ENCODE measurements around the gene CAMSAP1. TPM values are rescaled to one million over a fixed set of nuclear protein-coding genes. Genes with fewer than 3 reads are reported as not detected.

CAMSAP1 gene
- total and polyA plus RNA-seq, 9 of the 15 experiments (the other 6 are each of a cell fraction or from before 2014, with no cell fraction given): 1.5 to 28.8 (median 14.3) TPM

DNA sequence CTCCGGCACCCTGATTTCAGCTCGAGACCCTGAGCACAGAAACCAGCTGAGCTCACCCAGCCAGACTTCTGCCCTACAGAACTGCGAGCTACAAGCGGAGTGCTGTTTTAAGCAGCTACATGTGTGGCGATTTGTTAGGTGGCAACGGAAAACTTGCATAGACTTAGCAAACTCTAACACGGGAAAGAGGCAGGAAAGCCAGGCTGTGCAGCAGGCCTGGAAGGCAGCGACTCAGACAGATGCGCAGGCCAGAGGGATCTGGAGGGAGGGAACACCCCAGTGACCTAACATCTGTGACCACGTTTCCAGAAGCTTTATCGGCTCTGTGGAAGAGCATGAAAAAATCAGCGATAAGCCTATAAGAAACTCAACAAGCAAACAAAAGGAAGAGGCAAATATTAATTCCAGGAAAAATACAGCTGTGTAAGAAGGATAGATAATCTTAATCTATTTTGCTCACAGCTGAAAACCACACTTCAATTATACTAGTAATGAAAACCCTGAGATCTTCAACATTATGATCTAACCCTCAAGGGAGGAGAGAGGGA is 42.9 kb upstream of the CAMSAP1 start (continued):
- TF ChIP-seq TCF7 (IDR thresholded peaks at IDR 0.05; ENCODE audit: borderline replicate concordance) (no peak), NUFIP1 (IDR thresholded peaks at IDR 0.05; ENCODE audit: partially characterized antibody) (no peak), ZNF316 (IDR thresholded peaks at IDR 0.05) (no peak), COPS2 (conservative IDR thresholded peaks at IDR 0.05) (no peak), TAF7 (tag; IDR thresholded peaks at IDR 0.05) (no peak), FIP1L1 (IDR thresholded peaks at IDR 0.05; ENCODE audit: low read depth, low read length, poor library complexity, severe bottlenecking) (no peak), SOX6 (IDR thresholded peaks at IDR 0.05) (peak; percentile 99), ZNF644 (tag; IDR thresholded peaks at IDR 0.05; ENCODE audit: low read depth) (peak; percentile 47; the same call in 1 of the 2 replicates), MYNN (IDR thresholded peaks at IDR 0.05) (peak; percentile 48; the same call in 1 of the 2 replicates), MYNN (CRISPR knock-in tag; IDR thresholded peaks at IDR 0.05) (no peak), ZNF311 (CRISPR knock-in tag; IDR thresholded peaks at IDR 0.05) (no peak; the same call in none of the 2 replicates)
- TF ChIP-seq, protein P1, sequence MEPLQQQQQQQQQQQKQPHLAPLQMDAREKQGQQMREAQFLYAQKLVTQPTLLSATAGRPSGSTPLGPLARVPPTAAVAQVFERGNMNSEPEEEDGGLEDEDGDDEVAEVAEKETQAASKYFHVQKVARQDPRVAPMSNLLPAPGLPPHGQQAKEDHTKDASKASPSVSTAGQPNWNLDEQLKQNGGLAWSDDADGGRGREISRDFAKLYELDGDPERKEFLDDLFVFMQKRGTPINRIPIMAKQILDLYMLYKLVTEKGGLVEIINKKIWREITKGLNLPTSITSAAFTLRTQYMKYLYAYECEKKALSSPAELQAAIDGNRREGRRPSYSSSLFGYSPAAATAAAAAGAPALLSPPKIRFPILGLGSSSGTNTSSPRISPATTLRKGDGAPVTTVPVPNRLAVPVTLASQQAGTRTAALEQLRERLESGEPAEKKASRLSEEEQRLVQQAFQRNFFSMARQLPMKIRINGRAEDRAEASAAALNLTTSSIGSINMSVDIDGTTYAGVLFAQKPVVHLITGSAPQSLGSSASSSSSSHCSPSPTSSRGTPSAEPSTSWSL (CRISPR knock-in tag; IDR thresholded peaks at IDR 0.05; ENCODE audit: borderline replicate concordance): no peak
- TF ChIP-seq, protein P2, sequence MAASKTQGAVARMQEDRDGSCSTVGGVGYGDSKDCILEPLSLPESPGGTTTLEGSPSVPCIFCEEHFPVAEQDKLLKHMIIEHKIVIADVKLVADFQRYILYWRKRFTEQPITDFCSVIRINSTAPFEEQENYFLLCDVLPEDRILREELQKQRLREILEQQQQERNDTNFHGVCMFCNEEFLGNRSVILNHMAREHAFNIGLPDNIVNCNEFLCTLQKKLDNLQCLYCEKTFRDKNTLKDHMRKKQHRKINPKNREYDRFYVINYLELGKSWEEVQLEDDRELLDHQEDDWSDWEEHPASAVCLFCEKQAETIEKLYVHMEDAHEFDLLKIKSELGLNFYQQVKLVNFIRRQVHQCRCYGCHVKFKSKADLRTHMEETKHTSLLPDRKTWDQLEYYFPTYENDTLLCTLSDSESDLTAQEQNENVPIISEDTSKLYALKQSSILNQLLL (CRISPR knock-in tag; IDR thresholded peaks at IDR 0.05; ENCODE audit: borderline replicate concordance): no peak
- TF ChIP-seq, protein P3, sequence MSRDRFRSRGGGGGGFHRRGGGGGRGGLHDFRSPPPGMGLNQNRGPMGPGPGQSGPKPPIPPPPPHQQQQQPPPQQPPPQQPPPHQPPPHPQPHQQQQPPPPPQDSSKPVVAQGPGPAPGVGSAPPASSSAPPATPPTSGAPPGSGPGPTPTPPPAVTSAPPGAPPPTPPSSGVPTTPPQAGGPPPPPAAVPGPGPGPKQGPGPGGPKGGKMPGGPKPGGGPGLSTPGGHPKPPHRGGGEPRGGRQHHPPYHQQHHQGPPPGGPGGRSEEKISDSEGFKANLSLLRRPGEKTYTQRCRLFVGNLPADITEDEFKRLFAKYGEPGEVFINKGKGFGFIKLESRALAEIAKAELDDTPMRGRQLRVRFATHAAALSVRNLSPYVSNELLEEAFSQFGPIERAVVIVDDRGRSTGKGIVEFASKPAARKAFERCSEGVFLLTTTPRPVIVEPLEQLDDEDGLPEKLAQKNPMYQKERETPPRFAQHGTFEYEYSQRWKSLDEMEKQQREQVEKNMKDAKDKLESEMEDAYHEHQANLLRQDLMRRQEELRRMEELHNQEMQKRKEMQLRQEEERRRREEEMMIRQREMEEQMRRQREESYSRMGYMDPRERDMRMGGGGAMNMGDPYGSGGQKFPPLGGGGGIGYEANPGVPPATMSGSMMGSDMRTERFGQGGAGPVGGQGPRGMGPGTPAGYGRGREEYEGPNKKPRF (IDR thresholded peaks at IDR 0.05; ENCODE audit: low read depth, low read length): no peak
